Activated T-helper 2 cell treated with anti-CD3 and anti-CD28 coated beads, Interferon-gamma antibody, Interleukin-2, Interleukin-4, amounts not matched to agents 10 μg/mL and 5 μg/mL and 100 μg/mL, durations not matched to agents 14 hours and 24 hours and 36 hours (primary cell): Measurements from ENCODE around the gene PRKCE. TPM values are rescaled to one million over a fixed set of nuclear protein-coding genes. Genes with fewer than 3 reads are reported as not detected.
A peak's percentile ranks its signal among the peaks of the same experiment; 100 is the strongest.

Source experiments
- DNase-seq: peaks from one replicate; pipeline ENCODE4 v3.0.0; 2021; ENCODE audit warnings: low spot score
- H3K27ac Mint-ChIP-seq: one replicate; pipeline ENCODE4 v1.8.0; 2021; ENCODE audit warnings: mixed read lengths
- H3K27me3 Mint-ChIP-seq: one replicate; pipeline ENCODE4 v1.8.0; 2021; ENCODE audit warnings: low read depth, mixed read lengths
- H3K36me3 Mint-ChIP-seq: one replicate; pipeline ENCODE4 v1.8.0; 2021; ENCODE audit warnings: low read depth, mixed read lengths
- H3K4me1 Mint-ChIP-seq: one replicate; pipeline ENCODE4 v1.8.0; 2021; ENCODE audit warnings: low read depth, mixed read lengths
- H3K4me3 Mint-ChIP-seq: one replicate; pipeline ENCODE4 v1.8.0; 2021; ENCODE audit warnings: low read depth, mild to moderate bottlenecking, moderate library complexity, mixed read lengths
- H3K9me3 Mint-ChIP-seq: one replicate; pipeline ENCODE4 v1.8.0; 2021; ENCODE audit warnings: mixed read lengths
- intact Hi-C: fragments of 100-400 bp; cut with micrococcal nuclease; formaldehyde crosslinking; loops from one replicate; pipeline ENCODE4 v1.15.1; 2023
- total RNA-seq: library from RNA; stranded (reverse); gene quantifications from 2 replicates; pipeline ENCODE4 v1.2.3, GENCODE V29; 2022

The PRKCE gene
- total RNA-seq, 1 donor from 2014 or later: 21.5 TPM

DNA sequence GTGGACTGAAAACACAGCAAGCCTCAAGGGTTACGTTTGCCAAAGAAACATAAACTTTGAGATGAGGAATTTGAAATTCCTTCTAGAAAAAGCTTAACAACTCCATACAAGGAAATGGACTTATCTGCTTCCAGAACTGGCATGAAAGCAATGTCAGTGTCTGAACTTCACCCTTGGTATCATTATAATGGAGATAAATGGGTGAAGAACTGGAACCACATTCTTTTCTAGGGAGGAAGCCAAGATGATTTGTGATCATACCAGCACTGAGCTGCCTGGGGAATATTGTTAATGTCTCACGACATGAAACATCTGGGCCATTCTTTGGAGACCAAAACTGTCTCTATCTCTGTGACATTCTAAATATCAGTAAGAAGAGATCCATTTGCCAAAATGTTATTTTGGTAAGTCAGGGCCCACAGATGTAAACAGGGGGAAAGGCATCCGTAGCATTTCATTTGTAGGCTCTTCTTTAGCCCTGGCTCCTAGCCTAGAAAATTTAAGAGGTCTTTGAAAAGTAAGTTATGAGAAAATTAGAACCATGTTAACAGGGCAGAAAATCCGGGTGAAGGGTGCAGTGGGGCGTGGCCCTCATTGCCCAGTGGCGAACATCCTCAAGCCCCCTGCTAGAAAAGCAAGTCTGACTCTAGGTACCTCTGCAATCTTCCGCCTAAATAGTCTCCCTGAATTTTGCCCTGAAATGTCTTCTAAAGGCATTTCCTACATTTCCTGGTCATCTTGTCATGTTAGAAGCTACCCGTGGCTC lies 350.4 kb downstream of the PRKCE start:
- H3K27me3 Mint-ChIP-seq: peaks cover 14% of the 10 kb centered on the region
- H3K27ac Mint-ChIP-seq: no peak overlapping the region
- H3K9me3 Mint-ChIP-seq: no peaks in the 10 kb centered on the region
- DNase-seq: no peak
- peaks cover 12% of the 10 kb centered on the region for H3K36me3 Mint-ChIP-seq
- no peak overlapping the region for H3K4me3 Mint-ChIP-seq
- H3K4me1 Mint-ChIP-seq: peaks cover 3% of the 10 kb centered on the region
- intact Hi-C loops: no loop called here

DNA sequence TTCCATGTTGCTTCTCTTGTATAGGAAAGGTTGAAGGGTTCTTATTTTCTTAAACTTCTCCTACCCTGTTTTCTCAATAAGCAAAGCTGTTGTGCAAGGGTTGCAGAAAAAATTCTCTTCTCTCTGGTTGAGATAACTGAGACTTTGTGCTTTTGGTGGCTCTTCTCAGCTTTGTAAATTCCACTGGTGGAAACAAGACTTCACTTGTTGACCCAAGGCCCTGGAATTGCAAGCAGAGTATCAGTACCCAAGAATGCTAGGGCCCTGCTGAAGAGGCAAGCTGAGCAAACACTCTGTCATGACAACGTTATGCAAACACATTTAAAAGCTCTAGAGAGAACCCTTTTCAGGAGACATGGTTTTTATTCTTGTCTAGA lies 351.0 kb downstream of the PRKCE start:
- H3K4me1 Mint-ChIP-seq: peaks cover 3% of the 10 kb centered on the region
- no peak for DNase-seq
- no peaks in the 10 kb centered on the region for H3K9me3 Mint-ChIP-seq
- intact Hi-C loops: no loop called here
- H3K36me3 Mint-ChIP-seq: peaks cover 12% of the 10 kb centered on the region
- peaks cover 14% of the 10 kb centered on the region for H3K27me3 Mint-ChIP-seq
- H3K27ac Mint-ChIP-seq: no peak overlapping the region
- H3K4me3 Mint-ChIP-seq: no peak overlapping the region

DNA sequence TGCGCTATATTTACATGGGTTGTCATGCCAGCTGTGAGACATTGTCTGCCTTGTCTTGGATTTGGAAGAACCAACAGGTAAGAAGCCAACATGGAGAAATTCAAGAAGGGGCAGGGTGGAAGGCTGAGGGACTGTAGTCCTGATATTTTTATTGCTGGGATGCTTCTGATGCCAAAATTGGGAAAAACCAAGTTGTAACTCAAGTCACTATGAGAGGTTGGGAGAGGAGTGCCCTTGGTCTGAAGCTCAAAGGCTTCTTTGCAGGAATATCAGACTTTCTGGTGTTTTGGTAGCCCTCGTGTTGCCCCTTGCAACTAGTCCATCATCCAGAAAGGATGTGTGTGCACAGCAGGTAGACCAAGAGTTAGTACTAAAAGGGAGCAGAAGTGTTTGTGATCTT lies 351.5 kb downstream of the PRKCE start:
- H3K9me3 Mint-ChIP-seq: no peaks in the 10 kb centered on the region
- H3K27ac Mint-ChIP-seq: no peak overlapping the region

DNA sequence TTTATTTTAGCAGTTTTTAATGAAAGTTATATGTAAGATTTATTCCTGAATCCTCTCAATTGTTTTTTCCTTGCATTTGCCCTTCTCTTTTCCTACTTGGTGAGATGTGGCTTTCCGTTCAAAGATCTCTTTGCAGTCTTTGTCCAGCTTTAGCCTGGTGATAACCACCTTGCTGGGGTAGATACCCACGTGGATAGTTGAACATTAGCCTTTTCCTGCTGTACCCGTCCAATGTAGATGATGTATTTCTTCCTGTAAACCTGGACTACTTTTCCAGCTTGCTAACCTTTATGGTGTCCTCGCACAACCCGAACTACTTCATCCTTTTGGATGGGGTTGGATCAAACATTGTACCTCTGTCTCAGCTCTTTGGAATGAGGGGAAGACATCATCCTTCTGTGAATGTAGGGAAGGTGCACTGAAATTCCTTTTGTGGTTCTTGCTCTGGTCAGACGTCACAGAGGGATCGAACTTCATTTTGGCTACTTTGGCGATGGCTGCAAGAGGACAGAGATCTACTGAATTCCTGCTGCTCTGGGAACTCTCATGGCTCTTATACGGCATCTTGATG lies 352.5 kb downstream of the PRKCE start:
- no peak for DNase-seq
- Mint-ChIP-seq H3K27ac (no peak overlapping the region), H3K9me3 (no peaks in the 10 kb centered on the region), H3K4me3 (no peak overlapping the region), H3K4me1 (peaks cover 7% of the 10 kb centered on the region), H3K27me3 (peaks cover 5% of the 10 kb centered on the region), H3K36me3 (peaks cover 17% of the 10 kb centered on the region)
- intact Hi-C loops: no loop called here

More for the DNA sequence above, 351.5 kb downstream of the PRKCE start:
- no peak for DNase-seq
- no peak overlapping the region for H3K4me3 Mint-ChIP-seq
- peaks cover 3% of the 10 kb centered on the region for H3K4me1 Mint-ChIP-seq
- peaks cover 12% of the 10 kb centered on the region for H3K27me3 Mint-ChIP-seq
- intact Hi-C loops: no loop called here
- H3K36me3 Mint-ChIP-seq: peaks cover 16% of the 10 kb centered on the region

DNA sequence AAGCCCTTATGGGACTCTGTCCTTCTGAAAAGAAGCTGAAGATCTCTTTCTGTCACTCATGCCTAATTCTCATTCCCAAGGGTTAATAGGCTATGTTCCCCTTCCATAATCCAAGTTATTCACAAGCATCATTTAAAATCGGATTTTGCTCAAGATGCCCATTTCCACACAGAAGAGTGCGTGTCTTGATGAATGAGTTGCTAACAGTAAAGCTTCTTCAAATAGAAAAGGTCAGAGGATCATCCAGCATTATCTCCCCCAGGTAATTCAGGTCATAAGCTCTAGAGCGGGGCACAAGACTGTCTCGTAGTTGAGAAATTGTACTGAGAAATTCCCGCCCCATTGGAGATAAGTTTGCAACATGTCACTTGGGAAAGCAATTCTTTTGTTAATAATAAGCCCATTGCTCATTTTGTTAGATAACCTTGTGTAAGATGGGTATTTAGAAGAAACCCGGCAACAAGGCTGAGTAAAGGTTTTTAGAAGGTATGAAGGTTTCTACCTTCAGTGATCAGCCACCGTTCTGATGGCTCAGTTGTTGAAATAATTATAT lies 355.1 kb downstream of the PRKCE start:
- Mint-ChIP-seq H3K4me3 (no peak overlapping the region), H3K36me3 (peaks cover 20% of the 10 kb centered on the region), H3K4me1 (peaks cover 13% of the 10 kb centered on the region)

DNA sequence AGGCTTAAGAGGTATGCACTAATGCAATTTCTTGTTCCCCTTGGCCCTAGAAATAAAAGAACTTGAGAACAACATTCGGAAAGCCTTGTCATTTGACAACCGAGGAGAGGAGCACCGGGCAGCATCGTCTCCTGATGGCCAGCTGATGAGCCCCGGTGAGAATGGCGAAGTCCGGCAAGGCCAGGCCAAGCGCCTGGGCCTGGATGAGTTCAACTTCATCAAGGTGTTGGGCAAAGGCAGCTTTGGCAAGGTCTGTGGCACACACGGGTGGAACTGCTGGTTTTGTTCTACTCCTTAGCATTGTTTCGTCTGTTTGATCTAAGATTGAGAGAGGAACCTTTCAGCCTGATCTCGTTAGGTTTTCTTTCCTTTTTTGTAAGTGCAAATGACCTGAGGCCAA lies 355.9 kb downstream of the PRKCE start:
- H3K4me3 Mint-ChIP-seq: no peak overlapping the region
- H3K27me3 Mint-ChIP-seq: no peaks in the 10 kb centered on the region
- peaks cover 19% of the 10 kb centered on the region for H3K4me1 Mint-ChIP-seq
- intact Hi-C loops: no loop called here
- no peak for DNase-seq
- H3K27ac Mint-ChIP-seq: no peak overlapping the region
- H3K9me3 Mint-ChIP-seq: no peaks in the 10 kb centered on the region
- H3K36me3 Mint-ChIP-seq: peaks cover 23% of the 10 kb centered on the region

More for the DNA sequence above, 355.1 kb downstream of the PRKCE start:
- no peak for DNase-seq
- intact Hi-C loops: no loop called here
- H3K27me3 Mint-ChIP-seq: no peaks in the 10 kb centered on the region
- no peak overlapping the region for H3K27ac Mint-ChIP-seq
- H3K9me3 Mint-ChIP-seq: no peaks in the 10 kb centered on the region

DNA sequence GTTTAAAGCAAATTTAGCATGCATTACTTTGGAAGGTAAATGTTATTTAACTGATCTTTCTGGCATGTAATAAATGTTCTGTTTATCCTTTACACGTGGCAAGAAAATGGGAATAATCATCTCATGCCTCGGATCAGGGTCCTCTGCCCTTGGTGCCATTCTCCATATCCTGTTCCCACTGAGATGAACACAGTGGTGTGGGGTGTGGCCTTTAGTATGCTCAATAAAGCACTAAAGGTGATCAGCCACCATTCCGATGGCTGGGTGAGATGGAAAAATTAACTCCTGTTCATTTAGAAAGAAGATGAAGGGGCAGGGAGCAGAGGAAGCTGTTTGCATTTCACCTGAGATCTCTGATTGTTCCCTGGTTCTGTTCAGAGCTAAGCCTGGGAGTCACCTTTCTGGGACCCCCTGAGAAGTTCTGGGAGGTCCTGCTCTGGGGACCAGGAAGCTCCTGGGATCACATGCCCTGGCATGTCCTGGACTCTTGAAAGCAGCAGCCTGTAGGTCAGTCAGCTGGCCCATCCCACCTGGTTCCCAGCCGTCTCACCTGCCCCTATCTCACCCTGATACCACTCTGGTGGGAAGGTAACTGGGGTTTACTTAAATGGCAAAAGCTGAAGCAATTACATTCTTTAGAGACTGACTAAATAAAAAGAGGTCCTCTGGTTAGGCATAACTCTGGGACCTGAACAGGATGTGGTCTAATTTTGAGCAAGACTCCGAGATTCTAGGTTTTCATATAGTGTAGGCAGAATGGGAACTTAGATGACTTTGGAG lies 356.8 kb downstream of the PRKCE start:
- DNase-seq: no peak
- H3K4me3 Mint-ChIP-seq: no peak overlapping the region
- no peak overlapping the region for H3K27ac Mint-ChIP-seq
- H3K9me3 Mint-ChIP-seq: no peaks in the 10 kb centered on the region
- peaks cover 28% of the 10 kb centered on the region for H3K36me3 Mint-ChIP-seq
- H3K27me3 Mint-ChIP-seq: no peaks in the 10 kb centered on the region
- peaks cover 25% of the 10 kb centered on the region for H3K4me1 Mint-ChIP-seq
- intact Hi-C loops: no loop called here

DNA sequence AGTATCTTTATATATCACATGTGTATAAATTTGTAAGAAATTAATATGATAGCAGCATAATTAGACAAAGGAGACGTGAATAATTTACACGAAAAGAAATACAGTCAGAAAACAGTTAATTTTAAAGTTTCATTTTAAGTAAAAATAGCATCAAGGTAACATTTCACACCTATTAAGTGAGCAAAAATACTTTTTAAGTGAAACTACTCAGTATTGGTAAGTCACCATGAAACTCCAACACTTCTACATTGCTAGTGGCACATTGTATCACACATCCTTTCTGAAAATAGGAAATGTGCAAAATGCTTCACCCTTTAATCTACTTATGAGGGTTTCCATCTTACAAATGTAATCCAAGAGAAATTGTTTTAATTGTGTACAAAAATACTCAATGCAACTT lies 357.8 kb downstream of the PRKCE start:
- peaks cover 25% of the 10 kb centered on the region for H3K4me1 Mint-ChIP-seq
- no peak overlapping the region for H3K4me3 Mint-ChIP-seq
- H3K36me3 Mint-ChIP-seq: peaks cover 28% of the 10 kb centered on the region
- intact Hi-C loops: no loop called here
- H3K27me3 Mint-ChIP-seq: no peaks in the 10 kb centered on the region
- H3K27ac Mint-ChIP-seq: no peak overlapping the region
- DNase-seq: no peak
- H3K9me3 Mint-ChIP-seq: no peaks in the 10 kb centered on the region

DNA sequence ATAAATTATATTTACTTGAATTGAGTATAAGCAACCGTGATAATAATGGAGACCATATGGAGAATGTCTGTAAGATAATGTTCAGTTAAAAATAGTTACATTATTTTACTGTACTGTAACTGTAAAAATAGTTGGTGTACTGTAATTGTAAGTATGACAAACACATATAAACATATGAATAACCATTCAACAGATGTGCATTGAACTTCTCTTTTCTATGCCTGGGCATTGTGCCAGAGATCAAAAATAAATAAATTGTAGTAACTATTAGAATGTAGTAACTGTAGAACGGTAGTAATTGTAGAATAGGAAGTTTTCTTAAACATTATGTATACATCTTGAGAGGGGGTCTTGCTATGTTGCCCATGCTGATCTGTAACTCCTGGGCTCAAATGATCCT lies 358.3 kb downstream of the PRKCE start:
- Mint-ChIP-seq H3K4me3 (no peak overlapping the region), H3K9me3 (no peaks in the 10 kb centered on the region), H3K27ac (no peak overlapping the region), H3K4me1 (peaks cover 25% of the 10 kb centered on the region), H3K27me3 (no peaks in the 10 kb centered on the region), H3K36me3 (peaks cover 24% of the 10 kb centered on the region)
- no peak for DNase-seq
- intact Hi-C loops: no loop called here

DNA sequence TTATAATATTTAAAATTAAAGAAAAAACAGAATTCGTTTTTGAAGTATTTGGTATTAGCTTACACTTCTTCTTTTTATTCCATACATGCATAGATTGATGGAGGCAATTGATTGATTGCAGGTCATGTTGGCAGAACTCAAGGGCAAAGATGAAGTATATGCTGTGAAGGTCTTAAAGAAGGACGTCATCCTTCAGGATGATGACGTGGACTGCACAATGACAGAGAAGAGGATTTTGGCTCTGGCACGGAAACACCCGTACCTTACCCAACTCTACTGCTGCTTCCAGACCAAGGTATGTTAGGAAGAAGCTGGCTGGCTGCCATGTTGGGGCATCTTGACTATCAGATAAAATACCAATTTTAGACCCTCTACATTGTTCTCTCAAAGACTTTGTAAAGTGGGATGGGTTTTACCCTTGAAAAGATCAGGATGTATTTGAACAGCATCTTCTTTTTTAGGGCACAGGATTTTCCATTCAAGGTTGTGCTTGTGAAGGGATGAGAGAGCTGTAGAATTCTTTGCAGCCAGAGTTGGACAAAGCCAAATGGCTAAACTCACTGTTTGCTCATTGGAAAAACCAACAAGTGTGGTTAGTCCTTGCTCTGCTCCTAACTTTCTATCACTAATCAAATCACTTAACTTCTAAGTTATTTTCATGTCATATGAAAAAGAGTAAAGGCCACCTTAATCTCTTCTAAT lies 358.9 kb downstream of the PRKCE start:
- Mint-ChIP-seq H3K4me1 (peaks cover 27% of the 10 kb centered on the region), H3K27ac (no peak overlapping the region), H3K36me3 (peaks cover 23% of the 10 kb centered on the region), H3K4me3 (no peak overlapping the region), H3K9me3 (no peaks in the 10 kb centered on the region), H3K27me3 (no peaks in the 10 kb centered on the region)
- intact Hi-C loops: no loop called here
- no peak for DNase-seq

DNA sequence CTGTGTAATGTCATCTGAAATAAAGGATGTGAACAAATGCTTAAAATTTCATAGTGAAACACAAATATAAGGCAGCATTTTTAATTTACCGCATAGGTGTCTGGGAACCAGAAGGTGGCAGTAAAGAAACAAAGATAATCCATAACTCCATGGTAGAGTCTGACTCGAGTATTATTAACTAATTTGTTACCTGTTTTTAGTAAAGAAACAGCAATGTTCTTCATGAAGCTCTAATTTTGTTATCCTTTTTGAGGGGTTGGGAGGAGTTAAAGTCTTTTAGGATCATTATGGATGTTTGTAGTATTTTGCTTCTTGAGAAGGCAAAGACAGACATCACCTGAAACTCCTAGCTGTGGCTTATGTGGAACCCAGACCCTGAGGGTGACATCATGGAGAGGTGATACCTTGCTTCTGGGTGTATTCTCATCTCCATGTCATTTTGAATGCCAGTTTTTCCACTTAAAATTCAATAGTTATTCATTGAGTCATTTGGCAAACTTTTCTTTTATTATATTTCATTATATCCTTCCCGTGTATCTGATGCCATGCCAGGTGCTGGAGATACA lies 359.5 kb downstream of the PRKCE start:
- Mint-ChIP-seq H3K27ac (peak overlapping the region; percentile 23), H3K36me3 (peaks cover 23% of the 10 kb centered on the region), H3K4me3 (no peak overlapping the region), H3K27me3 (no peaks in the 10 kb centered on the region), H3K4me1 (peaks cover 27% of the 10 kb centered on the region), H3K9me3 (no peaks in the 10 kb centered on the region)
- no peak for DNase-seq
- intact Hi-C loops: loop anchor here (1.0 kb wide), 2 partner anchors 354 to 450 kb away; no protein-coding TSS in a partner anchor

DNA sequence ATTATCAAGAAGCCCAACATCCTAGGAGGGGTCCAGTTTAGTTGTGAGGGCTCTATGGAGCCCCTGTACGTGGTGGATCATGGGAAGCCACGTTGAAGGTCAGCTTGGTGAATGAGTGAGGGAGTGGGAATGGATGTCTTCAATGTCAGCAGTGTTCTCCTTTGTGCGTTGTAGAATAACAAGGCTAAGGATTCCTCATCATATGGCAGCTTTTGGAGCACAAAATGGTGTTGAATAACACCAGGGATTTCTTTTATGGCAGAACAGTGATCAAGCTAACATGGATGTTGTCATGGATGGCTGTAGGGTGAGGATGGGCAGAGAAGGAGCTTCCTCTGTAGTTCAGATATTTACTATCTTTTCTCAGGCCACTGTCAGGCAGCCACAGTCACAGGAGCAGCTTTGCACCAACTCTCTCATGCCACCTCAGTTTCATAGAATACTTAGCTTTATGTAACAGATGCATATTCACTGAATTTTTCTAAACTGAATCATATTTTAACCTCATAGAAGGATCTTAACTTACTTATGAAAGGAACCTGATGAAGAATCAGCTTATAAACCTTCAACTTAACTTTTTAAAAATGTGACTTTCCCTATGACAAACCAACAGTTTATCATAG lies 361.3 kb downstream of the PRKCE start:
- Mint-ChIP-seq H3K9me3 (no peaks in the 10 kb centered on the region), H3K36me3 (peaks cover 27% of the 10 kb centered on the region), H3K27ac (no peak overlapping the region), H3K27me3 (no peaks in the 10 kb centered on the region), H3K4me1 (peaks cover 30% of the 10 kb centered on the region), H3K4me3 (no peak overlapping the region)
- DNase-seq: no peak
- intact Hi-C loops: no loop called here
